HFFc6 (cell line): ENCODE data around the gene ATP8A2. TPM values are rescaled to one million over a fixed set of nuclear protein-coding genes. Genes with fewer than 3 reads are reported as not detected.

ENCODE experiments used
- DNase-seq: peaks from one replicate; pipeline ENCODE4 v3.0.0-alpha.2; 2018
- H3K27ac Mint-ChIP-seq: 2 replicates; pipeline ENCODE4 v1.8.0; 2020; ENCODE audit warnings: mild to moderate bottlenecking, mixed read lengths
- H3K27me3 Mint-ChIP-seq: 2 replicates; pipeline ENCODE4 v1.8.0; 2021; ENCODE audit warnings: mild to moderate bottlenecking, moderate library complexity, mixed read lengths; ENCODE audit not compliant: insufficient read depth
- H3K36me3 Mint-ChIP-seq: 2 replicates; pipeline ENCODE4 v1.8.0; 2021; ENCODE audit warnings: low read depth, mixed read lengths
- H3K4me1 Mint-ChIP-seq: 2 replicates; pipeline ENCODE4 v1.8.0; 2020; ENCODE audit warnings: low read depth, mixed read lengths
- H3K4me3 Mint-ChIP-seq: 2 replicates; pipeline ENCODE4 v1.8.0; 2020; ENCODE audit warnings: mild to moderate bottlenecking, moderate library complexity, mixed read lengths
- H3K9me3 Mint-ChIP-seq: 2 replicates; pipeline ENCODE4 v1.8.0; 2020; ENCODE audit warnings: mild to moderate bottlenecking, mixed read lengths
- CTCF ChIP-seq: fragments of 200-600 bp; sonication (generic); IDR thresholded peaks from 2 replicates; pipeline ENCODE4 v1.5.0; 2021; ENCODE audit warnings: antibody characterized with exemption, mild to moderate bottlenecking
- total RNA-seq, 6 experiments: library from RNA; stranded (reverse); fragmentation: NEBNext Ultra II Directional; extraction: Animal tissue kit (Norgen Biotek cat#: 25700); gene quantifications; 2 replicates in 1 of 6; 3 replicates in 5 of 6; pipeline ENCODE4 v1.2.3, GENCODE V29; 2021

The ATP8A2 gene
- total RNA-seq, 6 experiments from 2014 or later = 0.02 TPM; not detected in 5

DNA sequence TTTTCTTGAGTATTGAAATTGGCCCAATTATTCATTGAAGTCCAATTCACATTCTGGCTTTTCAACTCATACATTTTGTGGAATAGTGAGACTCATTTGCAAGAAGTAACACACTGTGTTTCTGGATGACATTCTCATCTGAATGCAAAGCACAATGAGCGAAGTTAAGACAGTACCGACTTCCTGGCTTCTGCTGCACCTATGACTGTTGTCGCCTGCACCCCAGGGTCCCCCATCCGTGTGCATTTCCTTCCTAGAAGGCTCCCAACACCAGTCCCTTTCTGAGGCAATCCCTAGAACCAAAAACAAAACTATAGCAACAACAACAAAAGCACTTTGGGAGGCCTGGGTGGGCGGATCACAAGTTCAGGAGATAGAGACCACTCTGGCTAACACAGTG, 496.7 kb downstream of the ATP8A2 start:
- no peak for TF ChIP-seq CTCF
- H3K4me1 Mint-ChIP-seq = no peaks in the 10 kb centered on the region
- no peak overlapping the region for H3K4me3 Mint-ChIP-seq
- H3K27ac Mint-ChIP-seq = no peak overlapping the region
- peaks cover 41% of the 10 kb centered on the region for H3K9me3 Mint-ChIP-seq
- no peak for DNase-seq
- no peaks in the 10 kb centered on the region; the same call in 1 of the 2 replicates for H3K36me3 Mint-ChIP-seq
- H3K27me3 Mint-ChIP-seq = no peaks in the 10 kb centered on the region; the same call in 1 of the 2 replicates

DNA sequence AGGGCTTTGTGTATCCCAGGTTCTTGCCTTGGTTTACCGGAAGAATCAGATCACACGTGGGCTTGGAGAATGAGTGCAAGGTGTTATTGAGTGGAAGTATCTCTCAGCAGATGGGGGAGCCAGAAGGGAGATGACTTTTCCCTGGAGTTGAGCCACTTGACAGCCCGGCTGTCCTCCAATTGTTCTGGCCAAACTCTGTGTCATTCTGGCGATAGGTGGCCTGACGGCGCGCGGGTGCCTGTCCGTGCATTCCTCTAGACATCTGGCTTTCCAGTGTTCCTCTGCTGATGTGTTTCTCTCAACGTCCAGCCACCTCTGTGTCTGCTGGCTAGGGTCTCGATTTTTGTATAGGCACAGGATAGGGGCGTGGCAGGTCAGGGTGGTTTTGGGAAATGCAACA, 498.2 kb downstream of the ATP8A2 start:
- Mint-ChIP-seq H3K27ac (no peak overlapping the region), H3K9me3 (peaks cover 42% of the 10 kb centered on the region), H3K36me3 (peaks cover 8% of the 10 kb centered on the region; the same call in 1 of the 2 replicates), H3K4me1 (no peaks in the 10 kb centered on the region), H3K4me3 (no peak overlapping the region), H3K27me3 (no peaks in the 10 kb centered on the region; the same call in 1 of the 2 replicates)
- DNase-seq = no peak
- TF ChIP-seq CTCF = no peak

GRCh38 chr13:25871389-25872125, 499.8 kb downstream of the ATP8A2 start:
- H3K9me3 Mint-ChIP-seq = peaks cover 49% of the 10 kb centered on the region
- H3K36me3 Mint-ChIP-seq = peaks cover 8% of the 10 kb centered on the region; the same call in 1 of the 2 replicates
- DNase-seq = no peak
- H3K4me1 Mint-ChIP-seq = no peaks in the 10 kb centered on the region
- H3K27ac Mint-ChIP-seq = no peak overlapping the region
- H3K4me3 Mint-ChIP-seq = no peak overlapping the region
- no peak for TF ChIP-seq CTCF
- no peaks in the 10 kb centered on the region; the same call in 1 of the 2 replicates for H3K27me3 Mint-ChIP-seq

- Mint-ChIP-seq H3K4me1 (no peaks in the 10 kb centered on the region), H3K36me3 (peaks cover 8% of the 10 kb centered on the region; the same call in 1 of the 2 replicates), H3K9me3 (peaks cover 53% of the 10 kb centered on the region), H3K27ac (no peak overlapping the region), H3K27me3 (no peaks in the 10 kb centered on the region; the same call in 1 of the 2 replicates), H3K4me3 (no peak overlapping the region)
- TF ChIP-seq CTCF = no peak
- no peak for DNase-seq
Observed at GRCh38 chr13:25872481-25873241, 500.9 kb downstream of the ATP8A2 start.

GRCh38 chr13:25873242-25873612, 501.5 kb downstream of the ATP8A2 start:
- TF ChIP-seq CTCF = no peak
- Mint-ChIP-seq H3K4me1 (no peaks in the 10 kb centered on the region), H3K36me3 (peaks cover 8% of the 10 kb centered on the region; the same call in 1 of the 2 replicates), H3K4me3 (no peak overlapping the region), H3K27ac (no peak overlapping the region), H3K9me3 (peaks cover 59% of the 10 kb centered on the region), H3K27me3 (no peaks in the 10 kb centered on the region; the same call in 1 of the 2 replicates)
- no peak for DNase-seq
